Activated gamma-delta T cell treated with Interleukin-2 at 50 U/mL for 16 hours (primary cell): Measurements from ENCODE around the gene NFIX.
"Not testable (repeated sequence)": the region's sequence is repeated elsewhere in the genome, so short reads cannot be mapped to it uniquely, and the experiment has no call there.

ENCODE experiments used
- DNase-seq: peaks from one replicate; pipeline ENCODE4 v3.0.0-alpha.2; 2020

The NFIX gene

GRCh38 chr19:12959481-12959880 is 35.8 kb upstream of the NFIX start:
- DNase-seq, result no peak

- peak; percentile 79 for DNase-seq
Observed at GRCh38 chr19:12965017-12965811, 30.1 kb upstream of the NFIX start.

GRCh38 chr19:12965812-12966135 is 29.5 kb upstream of the NFIX start:
- no peak for DNase-seq

GRCh38 chr19:12967907-12968306 is 27.4 kb upstream of the NFIX start:
- no peak for DNase-seq

- DNase-seq, result no peak
Observed at GRCh38 chr19:12969292-12969988, 25.8 kb upstream of the NFIX start, which contains the start of gene DAND5. TSS of gene DAND5 (plus strand) at chr19:12969576. CDS start at chr19:12969661, 85 bp downstream.

- DNase-seq, result no peak
Observed at GRCh38 chr19:12970070-12970820, 25.0 kb upstream of the NFIX start.

GRCh38 chr19:12973236-12973635 is 22.0 kb upstream of the NFIX start:
- DNase-seq, result no peak

- DNase-seq, result no peak
Observed at GRCh38 chr19:12974301-12975220, 20.7 kb upstream of the NFIX start.

GRCh38 chr19:12975221-12975741 is 20.0 kb upstream of the NFIX start:
- no peak for DNase-seq

- not testable (repeated sequence) for DNase-seq
Observed at GRCh38 chr19:12976109-12976508, 19.2 kb upstream of the NFIX start.

GRCh38 chr19:12979974-12980373 is 15.3 kb upstream of the NFIX start:
- no peak for DNase-seq

GRCh38 chr19:12982648-12983047 is 12.6 kb upstream of the NFIX start:
- DNase-seq, result no peak

GRCh38 chr19:12983091-12983490 is 12.2 kb upstream of the NFIX start:
- DNase-seq, result no peak

- DNase-seq, result peak; percentile 78
Observed at GRCh38 chr19:12983542-12984142, 11.6 kb upstream of the NFIX start.

- no peak for DNase-seq
Observed at GRCh38 chr19:12984143-12984627, 11.1 kb upstream of the NFIX start.

GRCh38 chr19:12984683-12985048 is 10.6 kb upstream of the NFIX start:
- no peak for DNase-seq

- DNase-seq, result no peak
Observed at GRCh38 chr19:12985049-12985776, 10.1 kb upstream of the NFIX start.

GRCh38 chr19:12986726-12987125 is 8.5 kb upstream of the NFIX start:
- DNase-seq, result no peak

- no peak for DNase-seq
Observed at GRCh38 chr19:12987190-12987589, 8.1 kb upstream of the NFIX start.

GRCh38 chr19:12987781-12988180 is 7.5 kb upstream of the NFIX start:
- DNase-seq, result no peak

GRCh38 chr19:12990431-12990830 is 4.8 kb upstream of the NFIX start:
- no peak for DNase-seq
